ENCODE results near the gene ZNF532.

ZNF532 gene

DNA sequence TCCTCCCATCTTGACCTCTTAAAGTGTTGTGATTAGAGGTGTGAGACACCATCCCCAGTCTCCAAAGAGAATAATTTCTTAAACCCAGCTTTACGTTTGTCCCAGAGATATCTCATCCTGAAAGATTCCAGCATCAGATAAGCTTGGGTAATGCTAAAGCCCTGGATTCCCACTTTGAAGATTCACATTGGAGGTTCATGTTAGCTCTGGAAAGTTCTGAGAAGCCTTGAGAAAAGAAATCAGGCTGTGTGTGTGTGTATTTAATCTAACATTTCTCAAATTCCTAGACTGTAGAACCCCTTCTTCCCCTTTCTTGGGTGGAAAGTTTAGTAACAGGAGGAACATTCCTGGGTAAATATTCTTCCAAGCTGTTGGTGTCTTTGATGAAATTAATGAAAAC is 18.0 kb downstream of the ZNF532 start:
- DNase-seq = no peak
- Histone ChIP-seq H3K9me3 (no peaks in the 10 kb centered on the region), H3K4me3 (ENCODE audit: low read depth, low read length) (no peak overlapping the region), H3K27me3 (no peaks in the 10 kb centered on the region), H3K4me1 (no peaks in the 10 kb centered on the region), H3K36me3 (peaks cover 2% of the 10 kb centered on the region; the same call in 1 of the 2 replicates)
- TF ChIP-seq, protein P1, sequence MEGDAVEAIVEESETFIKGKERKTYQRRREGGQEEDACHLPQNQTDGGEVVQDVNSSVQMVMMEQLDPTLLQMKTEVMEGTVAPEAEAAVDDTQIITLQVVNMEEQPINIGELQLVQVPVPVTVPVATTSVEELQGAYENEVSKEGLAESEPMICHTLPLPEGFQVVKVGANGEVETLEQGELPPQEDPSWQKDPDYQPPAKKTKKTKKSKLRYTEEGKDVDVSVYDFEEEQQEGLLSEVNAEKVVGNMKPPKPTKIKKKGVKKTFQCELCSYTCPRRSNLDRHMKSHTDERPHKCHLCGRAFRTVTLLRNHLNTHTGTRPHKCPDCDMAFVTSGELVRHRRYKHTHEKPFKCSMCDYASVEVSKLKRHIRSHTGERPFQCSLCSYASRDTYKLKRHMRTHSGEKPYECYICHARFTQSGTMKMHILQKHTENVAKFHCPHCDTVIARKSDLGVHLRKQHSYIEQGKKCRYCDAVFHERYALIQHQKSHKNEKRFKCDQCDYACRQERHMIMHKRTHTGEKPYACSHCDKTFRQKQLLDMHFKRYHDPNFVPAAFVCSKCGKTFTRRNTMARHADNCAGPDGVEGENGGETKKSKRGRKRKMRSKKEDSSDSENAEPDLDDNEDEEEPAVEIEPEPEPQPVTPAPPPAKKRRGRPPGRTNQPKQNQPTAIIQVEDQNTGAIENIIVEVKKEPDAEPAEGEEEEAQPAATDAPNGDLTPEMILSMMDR (IDR thresholded peaks at IDR 0.05; ENCODE audit: low read depth, low read length) = no peak

DNA sequence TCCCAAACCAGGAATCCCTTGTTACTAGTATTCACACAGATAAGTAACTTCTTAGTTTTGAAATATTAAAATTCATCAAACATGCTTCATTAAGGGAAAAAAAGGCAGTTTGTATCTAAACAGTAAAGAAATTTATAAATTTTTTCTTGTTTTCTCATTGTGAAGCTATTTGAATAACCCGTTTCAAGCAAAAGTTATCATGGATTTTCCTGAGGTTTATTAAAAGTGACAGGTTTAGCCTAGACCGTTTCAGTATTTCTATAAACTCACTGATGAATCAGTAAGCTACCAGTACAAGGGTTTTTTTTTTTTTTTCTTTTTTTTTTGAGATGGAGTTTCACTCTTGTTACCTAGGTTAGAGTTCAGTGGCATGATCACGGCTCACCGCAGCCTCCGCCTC is 20.0 kb downstream of the ZNF532 start:
- Histone ChIP-seq H3K4me1 (no peaks in the 10 kb centered on the region), H3K36me3 (no peaks in the 10 kb centered on the region)

DNA sequence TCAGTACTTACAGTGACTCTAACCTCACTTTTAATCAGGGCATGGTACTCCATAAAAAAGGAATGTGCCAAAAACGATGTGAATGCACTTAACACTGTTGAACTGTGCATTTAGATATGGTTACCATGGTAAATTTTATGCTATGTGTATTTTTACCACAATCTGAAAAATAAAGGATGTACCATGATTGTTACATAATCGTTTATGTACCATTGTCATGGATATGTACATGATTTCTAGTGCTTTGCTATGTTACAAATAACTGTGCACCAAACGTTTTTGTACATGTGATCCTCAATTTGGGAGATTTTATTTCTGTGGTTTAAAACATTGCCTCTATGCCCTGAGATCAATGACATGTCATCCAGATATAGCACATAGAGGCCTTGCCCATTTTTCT is 21.8 kb downstream of the ZNF532 start:
- TF ChIP-seq, protein P1 (IDR thresholded peaks at IDR 0.05; ENCODE audit: low read depth, low read length) = no peak
- Histone ChIP-seq H3K4me3 (ENCODE audit: low read depth, low read length) (no peak overlapping the region), H3K4me1 (no peaks in the 10 kb centered on the region), H3K36me3 (no peaks in the 10 kb centered on the region), H3K9me3 (no peaks in the 10 kb centered on the region), H3K27me3 (no peaks in the 10 kb centered on the region)
- DNase-seq = no peak

More for the DNA sequence above, 20.0 kb downstream of the ZNF532 start:
- DNase-seq = no peak
- Histone ChIP-seq H3K27me3 (no peaks in the 10 kb centered on the region), H3K4me3 (ENCODE audit: low read depth, low read length) (no peak overlapping the region), H3K9me3 (no peaks in the 10 kb centered on the region)
- TF ChIP-seq, protein P1 (IDR thresholded peaks at IDR 0.05; ENCODE audit: low read depth, low read length) = no peak

DNA sequence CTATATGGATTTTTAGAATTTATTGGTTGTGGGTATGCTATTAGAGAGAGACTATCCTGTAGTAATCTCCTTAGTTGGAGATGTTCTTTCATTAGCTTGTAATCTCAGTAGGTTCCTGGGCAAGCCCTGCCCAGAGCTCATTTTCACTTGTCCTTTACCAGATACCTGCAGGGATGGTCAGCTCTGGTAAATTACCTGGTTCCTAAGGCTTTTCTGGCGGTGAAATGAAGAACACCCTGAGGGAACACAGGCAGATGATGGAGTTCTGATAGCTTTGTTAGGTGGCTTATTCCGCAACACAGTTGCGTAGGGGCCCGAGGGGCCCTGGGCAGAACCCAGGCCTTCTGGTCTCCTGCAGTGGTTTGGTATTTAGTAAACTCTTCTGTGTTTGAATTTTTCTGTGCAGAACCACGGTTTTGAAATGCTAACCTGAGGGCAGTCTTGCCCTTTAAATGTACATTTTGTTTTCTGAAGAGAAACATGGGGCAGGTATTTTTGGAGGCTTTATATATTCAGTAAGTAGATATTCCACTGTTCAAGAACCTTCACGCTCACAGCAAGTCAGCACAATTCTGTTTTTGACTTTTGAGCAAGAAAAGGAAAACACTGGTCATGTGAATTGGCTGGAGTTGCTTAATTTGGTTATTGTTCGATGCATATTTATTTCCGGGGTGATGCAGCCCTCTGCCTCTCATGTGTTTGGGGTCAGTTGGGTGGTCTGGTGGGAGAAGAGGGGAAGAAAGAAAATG is 22.4 kb downstream of the ZNF532 start:
- H3K36me3 ChIP-seq = no peaks in the 10 kb centered on the region
- TF ChIP-seq, protein P1 (IDR thresholded peaks at IDR 0.05; ENCODE audit: low read depth, low read length) = no peak
- no peak overlapping the region for H3K4me3 ChIP-seq (ENCODE audit: low read depth, low read length)
- H3K4me1 ChIP-seq = no peaks in the 10 kb centered on the region
- DNase-seq = no peak
- H3K27me3 ChIP-seq = no peaks in the 10 kb centered on the region
- no peaks in the 10 kb centered on the region for H3K9me3 ChIP-seq

DNA sequence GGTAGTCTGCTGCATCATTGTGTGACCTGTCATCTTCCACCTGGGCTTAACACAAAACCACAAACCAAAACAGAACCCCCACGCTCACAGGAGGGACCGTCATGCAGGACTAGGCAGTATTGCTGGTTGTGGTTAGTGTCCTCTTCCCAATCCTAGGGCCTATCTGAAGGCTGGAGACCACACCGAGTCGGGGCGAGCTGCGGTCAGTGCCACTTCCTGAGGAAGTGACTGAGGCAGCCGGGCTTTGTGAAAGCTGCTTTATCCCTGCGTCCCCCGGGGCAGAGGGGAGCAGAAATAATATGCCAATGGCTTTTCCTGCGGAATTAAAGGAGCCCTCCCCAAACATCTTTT is 22.9 kb downstream of the ZNF532 start:
- Histone ChIP-seq H3K4me3 (ENCODE audit: low read depth, low read length) (no peak overlapping the region), H3K36me3 (no peaks in the 10 kb centered on the region), H3K27me3 (no peaks in the 10 kb centered on the region), H3K4me1 (no peaks in the 10 kb centered on the region), H3K9me3 (no peaks in the 10 kb centered on the region)
- DNase-seq = no peak
- TF ChIP-seq, protein P1 (IDR thresholded peaks at IDR 0.05; ENCODE audit: low read depth, low read length) = no peak

DNA sequence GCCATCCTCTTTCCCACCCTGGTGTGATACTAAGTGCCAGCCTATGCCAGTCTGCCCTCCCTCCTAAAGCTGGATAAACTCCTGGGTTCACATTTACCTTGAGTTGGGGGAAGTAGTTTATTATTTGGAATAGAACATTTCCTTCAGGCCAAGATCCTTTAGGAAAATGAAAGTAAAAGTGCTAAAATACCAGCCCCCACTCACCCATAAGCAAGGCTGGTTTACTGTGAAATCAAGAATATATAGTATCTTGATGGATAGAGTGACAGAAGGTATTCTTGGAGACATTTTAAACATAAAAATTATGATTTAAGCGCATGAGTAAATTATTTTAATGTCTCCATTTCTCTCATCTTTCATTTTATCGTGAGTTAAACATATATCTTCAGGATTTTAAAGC is 27.1 kb downstream of the ZNF532 start:
- Histone ChIP-seq H3K36me3 (no peaks in the 10 kb centered on the region), H3K9me3 (no peaks in the 10 kb centered on the region), H3K4me1 (no peaks in the 10 kb centered on the region), H3K27me3 (no peaks in the 10 kb centered on the region), H3K4me3 (ENCODE audit: low read depth, low read length) (no peak overlapping the region)
- TF ChIP-seq, protein P1 (IDR thresholded peaks at IDR 0.05; ENCODE audit: low read depth, low read length) = no peak
- DNase-seq = no peak

Data from BE2C (cell line).